WERI-Rb-1 (cell line): ENCODE measurements around the gene PSMB10.

Experiments
- DNase-seq: peaks from one replicate; pipeline ENCODE4 v3.0.0-alpha.2; 2020
- H3K27ac ChIP-seq: fragments of 250-450 bp; sonication (Bioruptor Pico); 2 replicates; pipeline ENCODE4 v1.5.1; 2020; ENCODE audit warnings: mild to moderate bottlenecking, moderate library complexity
- H3K27me3 ChIP-seq: fragments of 250-450 bp; sonication (Bioruptor Pico); 2 replicates; pipeline ENCODE4 v1.5.1; 2021; ENCODE audit warnings: mild to moderate bottlenecking, low read depth, moderate library complexity; ENCODE audit not compliant: insufficient read depth, severe bottlenecking
- H3K36me3 ChIP-seq: fragments of 250-450 bp; sonication (Bioruptor Pico); 2 replicates; pipeline ENCODE4 v1.5.1; 2020; ENCODE audit warnings: mild to moderate bottlenecking, moderate library complexity
- H3K4me3 ChIP-seq: 2 replicates; pipeline ENCODE4 v1.5.1; 2011; ENCODE audit warnings: low read depth, mild to moderate bottlenecking, control low read depth, low read length
- H3K9me3 ChIP-seq: fragments of 250-450 bp; sonication (Bioruptor Pico); 2 replicates; pipeline ENCODE4 v1.5.1; 2021; ENCODE audit warnings: mild to moderate bottlenecking, moderate library complexity; ENCODE audit not compliant: severe bottlenecking
- CTCF ChIP-seq: IDR thresholded peaks from 2 replicates; pipeline ENCODE4 v1.5.1; 2011; ENCODE audit warnings: low read depth, mild to moderate bottlenecking, control low read depth, inconsistent platforms, low read length

Gene PSMB10

DNA sequence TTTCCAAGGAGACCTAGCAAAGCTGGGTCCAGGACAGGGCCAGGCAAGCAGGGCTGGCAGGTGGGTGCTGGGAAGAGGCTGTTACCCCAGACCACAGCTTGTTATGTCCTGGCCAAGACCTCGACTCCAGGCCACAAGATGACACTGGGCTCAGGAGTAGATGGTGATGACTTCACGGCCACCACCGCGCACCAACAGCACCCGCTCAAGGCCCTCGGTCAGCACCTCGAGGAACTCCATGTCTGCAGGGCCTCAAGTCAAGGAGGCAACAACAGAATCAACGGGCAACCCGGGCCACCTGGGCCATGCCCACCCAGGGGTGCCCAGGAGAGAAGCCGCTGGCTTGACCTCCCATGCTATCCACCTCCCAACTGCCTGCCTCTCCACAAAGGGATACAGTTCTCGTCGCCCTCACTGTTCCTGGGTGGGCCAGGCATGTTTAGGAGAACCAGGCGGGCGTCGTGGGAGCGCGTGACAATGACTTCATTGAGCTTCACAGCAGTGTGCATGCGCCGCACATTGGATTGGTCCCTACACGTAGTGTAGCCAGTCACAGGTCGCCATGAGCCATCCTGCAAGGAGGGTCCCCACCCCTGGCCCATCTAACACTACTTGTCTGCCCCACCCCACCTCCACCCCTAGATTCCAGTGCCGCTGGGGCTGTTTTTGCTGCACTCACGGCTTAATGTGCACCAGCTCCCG, 8.2 kb upstream of the PSMB10 start:
- H3K36me3 ChIP-seq: peaks cover 7% of the 10 kb centered on the region
- no peak overlapping the region for H3K27ac ChIP-seq
- DNase-seq: no peak
- no peak for TF ChIP-seq CTCF
- no peak overlapping the region for H3K4me3 ChIP-seq
- no peaks in the 10 kb centered on the region for H3K27me3 ChIP-seq
- H3K9me3 ChIP-seq: no peaks in the 10 kb centered on the region

DNA sequence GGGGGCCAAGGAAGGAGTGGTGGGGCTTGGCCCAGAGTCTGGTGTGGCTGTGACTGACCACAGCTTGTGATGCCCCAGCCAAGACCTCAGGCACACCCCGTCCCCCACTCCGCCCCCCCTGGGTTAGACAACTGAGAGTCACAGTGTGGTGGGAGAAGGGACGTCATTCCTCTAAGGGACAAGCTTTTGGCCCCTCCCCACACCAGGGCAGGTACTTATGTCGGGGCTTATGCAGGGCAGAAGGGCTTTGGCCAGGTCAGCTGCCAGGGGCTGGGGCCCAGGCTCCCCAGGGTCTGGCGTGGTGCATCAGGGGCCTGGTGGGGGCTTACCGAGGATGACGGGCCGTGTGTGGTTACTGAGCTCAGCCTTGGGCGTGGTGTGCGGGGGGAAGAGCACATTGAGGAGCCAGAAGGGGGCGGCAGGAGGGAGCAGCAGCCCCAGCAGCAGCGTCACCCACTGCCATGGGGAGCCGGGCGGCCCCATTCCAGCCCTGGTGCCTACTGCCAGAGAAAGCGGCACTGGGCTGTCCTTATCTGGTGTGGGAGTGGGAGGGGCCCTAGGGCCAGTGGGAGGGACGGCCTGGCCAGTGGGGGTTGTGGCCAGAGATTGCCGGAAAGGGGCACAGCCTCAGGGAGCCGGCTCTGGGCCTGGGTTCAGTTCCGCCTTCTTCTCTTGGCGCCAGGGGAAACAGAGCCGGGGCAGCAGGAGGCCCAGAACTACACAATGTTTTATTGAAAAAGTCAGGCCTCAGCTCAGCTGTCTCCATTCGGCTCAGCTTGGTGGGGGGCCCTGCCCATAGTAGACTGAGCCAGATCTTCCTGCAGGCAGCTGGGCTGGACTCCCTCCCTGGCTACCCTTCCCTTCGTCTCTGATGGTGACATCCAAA, 7.2 kb upstream of the PSMB10 start, which contains the start of gene LCAT:
LCAT (minus strand) TSS at position 502 of the 886 bp plus-strand sequence; CDS start at position 483, 19 bp downstream.
- 0 out of 2 replicates have a peak, but pooled peaks have one; percentile 13 for TF ChIP-seq CTCF
- H3K27me3 ChIP-seq: no peaks in the 10 kb centered on the region
- no peaks in the 10 kb centered on the region for H3K9me3 ChIP-seq
- no peak within 1 kb of the TSS for H3K27ac ChIP-seq
- peaks cover 7% of the 10 kb centered on the region for H3K36me3 ChIP-seq
- H3K4me3 ChIP-seq: no peak within 1 kb of the TSS
- DNase-seq: no peak

GRCh38 chr16:67943256-67943618, 6.6 kb upstream of the PSMB10 start:
- no peak for TF ChIP-seq CTCF

DNA sequence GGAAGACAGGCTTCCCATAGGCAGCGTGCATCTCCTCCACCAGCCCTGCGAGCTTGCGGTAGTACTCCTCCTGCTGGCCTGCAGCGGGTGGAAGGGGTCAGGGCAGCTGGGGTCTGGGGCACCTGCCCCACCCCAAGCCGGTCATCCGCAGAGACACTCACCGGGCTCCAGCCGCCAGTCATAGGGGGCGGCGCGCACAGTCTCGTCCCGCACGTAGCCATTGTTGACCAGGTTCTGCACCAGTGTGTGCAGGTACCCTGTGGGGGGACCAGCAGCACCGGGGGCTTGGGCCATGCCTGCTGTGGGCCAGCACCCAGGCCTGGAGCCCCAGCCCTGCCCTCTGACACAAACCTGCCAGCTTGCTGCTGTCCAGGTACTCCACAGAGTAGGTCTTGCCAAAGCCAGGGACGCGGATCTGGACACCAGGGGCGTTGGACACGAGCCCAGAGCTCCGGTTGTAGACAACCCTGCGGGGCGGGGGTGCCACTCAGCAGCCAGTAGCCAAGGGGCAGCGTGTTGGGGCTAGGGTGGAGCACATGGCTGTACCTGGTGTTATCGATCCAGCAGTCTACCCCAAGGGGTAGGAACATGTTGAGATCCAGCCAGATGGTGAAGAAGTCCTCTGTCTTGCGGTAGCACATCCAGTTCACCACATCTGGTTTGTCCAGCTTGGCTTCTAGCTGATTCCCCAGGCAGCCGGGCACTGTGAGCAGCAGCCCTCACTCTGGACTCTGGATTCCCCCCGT, 6.0 kb upstream of the PSMB10 start:
- DNase-seq: no peak
- peaks cover 7% of the 10 kb centered on the region for H3K36me3 ChIP-seq
- TF ChIP-seq CTCF: no peak
- no peaks in the 10 kb centered on the region for H3K27me3 ChIP-seq
- no peak overlapping the region for H3K4me3 ChIP-seq
- H3K27ac ChIP-seq: no peak overlapping the region
- no peaks in the 10 kb centered on the region for H3K9me3 ChIP-seq

More at GRCh38 chr16:67943256-67943618, 6.6 kb upstream of the PSMB10 start:
- no peak overlapping the region for H3K4me3 ChIP-seq
- peaks cover 7% of the 10 kb centered on the region for H3K36me3 ChIP-seq
- no peak overlapping the region for H3K27ac ChIP-seq
- H3K9me3 ChIP-seq: no peaks in the 10 kb centered on the region
- H3K27me3 ChIP-seq: no peaks in the 10 kb centered on the region
- DNase-seq: no peak

DNA sequence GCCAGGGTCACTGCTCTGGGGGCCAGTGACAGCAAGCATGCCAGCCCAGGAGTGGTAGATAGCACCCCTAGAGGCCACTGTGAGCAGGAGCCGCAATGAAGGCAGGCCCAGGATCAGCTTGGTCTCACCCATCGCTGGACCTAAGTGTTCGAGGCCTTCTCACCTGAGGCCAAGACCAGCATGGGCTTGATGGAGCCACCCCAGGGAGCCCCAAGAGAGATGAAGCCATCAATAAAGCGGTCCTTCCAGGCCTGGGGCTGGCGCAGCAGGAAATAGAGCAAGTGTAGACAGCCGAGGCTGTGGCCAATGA, 5.5 kb upstream of the PSMB10 start:
- Histone ChIP-seq H3K36me3 (peaks cover 7% of the 10 kb centered on the region), H3K9me3 (no peaks in the 10 kb centered on the region), H3K27me3 (no peaks in the 10 kb centered on the region), H3K4me3 (no peak overlapping the region), H3K27ac (no peak overlapping the region)
- DNase-seq: peak; percentile 58
- TF ChIP-seq CTCF: peak; percentile 94
